ENCODE measurements around the gene EPHX1.
A peak's percentile ranks its signal among the peaks of the same experiment; 100 is the strongest.
"Not testable (repeated sequence)": the region's sequence is repeated elsewhere in the genome, so short reads cannot be mapped to it uniquely, and the experiment has no call there.

EPHX1 gene

GRCh38 chr1:225789142-225789541 lies 20.8 kb upstream of the EPHX1 start:
- H3K4me1 ChIP-seq (ENCODE audit: insufficient read depth, low read length); H3K4me3 ChIP-seq (ENCODE audit: low read length); H2AFZ ChIP-seq (ENCODE audit: low read depth, low read length); H3K27me3 ChIP-seq (ENCODE audit: insufficient read depth, low read length): not testable (repeated sequence)
- H3K36me3 ChIP-seq (ENCODE audit: insufficient read depth, low read length): peaks cover 65% of the 10 kb centered on the region
- H3K9me3 ChIP-seq (ENCODE audit: low read length): peaks cover 19% of the 10 kb centered on the region

GRCh38 chr1:225794954-225795353 lies 15.0 kb upstream of the EPHX1 start:
- peaks cover 30% of the 10 kb centered on the region for H3K9me3 ChIP-seq (ENCODE audit: low read length)
- H3K36me3 ChIP-seq (ENCODE audit: insufficient read depth, low read length): peaks cover 25% of the 10 kb centered on the region
- no peaks in the 10 kb centered on the region for H3K27me3 ChIP-seq (ENCODE audit: insufficient read depth, low read length)
- H3K4me1 ChIP-seq (ENCODE audit: insufficient read depth, low read length): no peaks in the 10 kb centered on the region
- H3K4me3 ChIP-seq (ENCODE audit: low read length): no peak overlapping the region
- no peak overlapping the region for H2AFZ ChIP-seq (ENCODE audit: low read depth, low read length)

GRCh38 chr1:225796097-225796496 lies 13.8 kb upstream of the EPHX1 start:
- not testable (repeated sequence) for H3K4me3 ChIP-seq (ENCODE audit: low read length); H2AFZ ChIP-seq (ENCODE audit: low read depth, low read length); H3K27me3 ChIP-seq (ENCODE audit: insufficient read depth, low read length); H3K4me1 ChIP-seq (ENCODE audit: insufficient read depth, low read length)
- Histone ChIP-seq H3K9me3 (ENCODE audit: low read length) (peaks cover 29% of the 10 kb centered on the region), H3K36me3 (ENCODE audit: insufficient read depth, low read length) (peaks cover 17% of the 10 kb centered on the region)

GRCh38 chr1:225801146-225801545 lies 8.8 kb upstream of the EPHX1 start:
- H3K4me1 ChIP-seq (ENCODE audit: insufficient read depth, low read length); H3K9me3 ChIP-seq (ENCODE audit: low read length); H3K4me3 ChIP-seq (ENCODE audit: low read length); H2AFZ ChIP-seq (ENCODE audit: low read depth, low read length); H3K27me3 ChIP-seq (ENCODE audit: insufficient read depth, low read length); H3K36me3 ChIP-seq (ENCODE audit: insufficient read depth, low read length): not testable (repeated sequence)

GRCh38 chr1:225806249-225806648 lies 3.7 kb upstream of the EPHX1 start:
- H3K4me1 ChIP-seq (ENCODE audit: insufficient read depth, low read length): peaks cover 7% of the 10 kb centered on the region
- H3K27me3 ChIP-seq (ENCODE audit: insufficient read depth, low read length): no peaks in the 10 kb centered on the region
- H2AFZ ChIP-seq (ENCODE audit: low read depth, low read length): no peak overlapping the region
- H3K36me3 ChIP-seq (ENCODE audit: insufficient read depth, low read length): no peaks in the 10 kb centered on the region
- H3K9me3 ChIP-seq (ENCODE audit: low read length): no peaks in the 10 kb centered on the region
- no peak overlapping the region for H3K4me3 ChIP-seq (ENCODE audit: low read length)

GRCh38 chr1:225806736-225807135 lies 3.2 kb upstream of the EPHX1 start:
- H3K36me3 ChIP-seq (ENCODE audit: insufficient read depth, low read length); H2AFZ ChIP-seq (ENCODE audit: low read depth, low read length); H3K4me3 ChIP-seq (ENCODE audit: low read length); H3K27me3 ChIP-seq (ENCODE audit: insufficient read depth, low read length); H3K4me1 ChIP-seq (ENCODE audit: insufficient read depth, low read length); H3K9me3 ChIP-seq (ENCODE audit: low read length): not testable (repeated sequence)

- Histone ChIP-seq H3K4me3 (ENCODE audit: low read length) (no peak overlapping the region), H3K9me3 (ENCODE audit: low read length) (no peaks in the 10 kb centered on the region), H2AFZ (ENCODE audit: low read depth, low read length) (no peak overlapping the region), H3K27me3 (ENCODE audit: insufficient read depth, low read length) (no peaks in the 10 kb centered on the region), H3K36me3 (ENCODE audit: insufficient read depth, low read length) (no peaks in the 10 kb centered on the region), H3K4me1 (ENCODE audit: insufficient read depth, low read length) (peaks cover 11% of the 10 kb centered on the region)
Observed at GRCh38 chr1:225808136-225808535, 1.8 kb upstream of the EPHX1 start.

- H3K27me3 ChIP-seq (ENCODE audit: insufficient read depth, low read length); H3K9me3 ChIP-seq (ENCODE audit: low read length); H3K36me3 ChIP-seq (ENCODE audit: insufficient read depth, low read length): not testable (repeated sequence)
- peaks cover 17% of the 10 kb centered on the region for H3K4me1 ChIP-seq (ENCODE audit: insufficient read depth, low read length)
- peak overlapping the region; percentile 67 for H3K4me3 ChIP-seq (ENCODE audit: low read length)
- peak overlapping the region; percentile 28 for H2AFZ ChIP-seq (ENCODE audit: low read depth, low read length)
Observed at GRCh38 chr1:225810579-225811538, 935 bp downstream of the EPHX1 start.

- peaks cover 17% of the 10 kb centered on the region for H3K4me1 ChIP-seq (ENCODE audit: insufficient read depth, low read length)
- H3K27me3 ChIP-seq (ENCODE audit: insufficient read depth, low read length): no peaks in the 10 kb centered on the region
- H3K36me3 ChIP-seq (ENCODE audit: insufficient read depth, low read length): no peaks in the 10 kb centered on the region
- H3K9me3 ChIP-seq (ENCODE audit: low read length): no peaks in the 10 kb centered on the region
- H3K4me3 ChIP-seq (ENCODE audit: low read length): no peak overlapping the region
- no peak overlapping the region for H2AFZ ChIP-seq (ENCODE audit: low read depth, low read length)
Observed at GRCh38 chr1:225811622-225812487, 1.9 kb downstream of the EPHX1 start.

GRCh38 chr1:225812488-225813213 lies 2.7 kb downstream of the EPHX1 start:
- H2AFZ ChIP-seq (ENCODE audit: low read depth, low read length): no peak overlapping the region
- no peaks in the 10 kb centered on the region for H3K9me3 ChIP-seq (ENCODE audit: low read length)
- peaks cover 17% of the 10 kb centered on the region for H3K4me1 ChIP-seq (ENCODE audit: insufficient read depth, low read length)
- no peaks in the 10 kb centered on the region for H3K36me3 ChIP-seq (ENCODE audit: insufficient read depth, low read length)
- no peak overlapping the region for H3K4me3 ChIP-seq (ENCODE audit: low read length)
- H3K27me3 ChIP-seq (ENCODE audit: insufficient read depth, low read length): no peaks in the 10 kb centered on the region

- no peak overlapping the region for H2AFZ ChIP-seq (ENCODE audit: low read depth, low read length)
- H3K36me3 ChIP-seq (ENCODE audit: insufficient read depth, low read length): no peaks in the 10 kb centered on the region
- peaks cover 17% of the 10 kb centered on the region for H3K4me1 ChIP-seq (ENCODE audit: insufficient read depth, low read length)
- no peak overlapping the region for H3K4me3 ChIP-seq (ENCODE audit: low read length)
- no peaks in the 10 kb centered on the region for H3K9me3 ChIP-seq (ENCODE audit: low read length)
- no peaks in the 10 kb centered on the region for H3K27me3 ChIP-seq (ENCODE audit: insufficient read depth, low read length)
Observed at GRCh38 chr1:225813214-225813964, 3.5 kb downstream of the EPHX1 start.

GRCh38 chr1:225814381-225814780 lies 4.5 kb downstream of the EPHX1 start:
- peaks cover 17% of the 10 kb centered on the region for H3K4me1 ChIP-seq (ENCODE audit: insufficient read depth, low read length)
- H3K36me3 ChIP-seq (ENCODE audit: insufficient read depth, low read length): no peaks in the 10 kb centered on the region
- no peak overlapping the region for H2AFZ ChIP-seq (ENCODE audit: low read depth, low read length)
- H3K4me3 ChIP-seq (ENCODE audit: low read length): no peak overlapping the region
- no peaks in the 10 kb centered on the region for H3K9me3 ChIP-seq (ENCODE audit: low read length)
- no peaks in the 10 kb centered on the region for H3K27me3 ChIP-seq (ENCODE audit: insufficient read depth, low read length)

Data from neuron (in vitro differentiated cells).